Measurements from ENCODE around the gene FYB1. TPM values are rescaled to one million over a fixed set of nuclear protein-coding genes. Genes with fewer than 3 reads are reported as not detected.

The FYB1 gene
- total RNA-seq, 1 experiment from 2014 or later = 1.3 TPM

- Histone ChIP-seq H3K36me3 (ENCODE audit: control insufficient read depth, insufficient read depth, low read length) (no peaks in the 10 kb centered on the region), H3K27me3 (replicated peaks; ENCODE audit: control insufficient read depth, insufficient read depth, low read length) (no peaks in the 10 kb centered on the region), H3K9me3 (no peaks in the 10 kb centered on the region), H3K4me1 (peaks cover 12% of the 10 kb centered on the region), H3K4me3 (ENCODE audit: low read depth, low read length) (no peak overlapping the region)
- no peaks in the 10 kb centered on the region for H3K36me3 Mint-ChIP-seq (ENCODE audit: insufficient read depth, unreplicated experiment)
- H3K9me3 Mint-ChIP-seq (ENCODE audit: unreplicated experiment) = peaks cover 4% of the 10 kb centered on the region
- no peak overlapping the region for H3K27ac Mint-ChIP-seq (ENCODE audit: unreplicated experiment)
- no peak for TF ChIP-seq CTCF (IDR thresholded peaks at IDR 0.05; ENCODE audit: insufficient read depth in 1 of 2, low read depth in 1 of 2, low read length in 1 of 2, severe bottlenecking in 1 of 2, unreplicated experiment in 1 of 2)
- no TSS peak for BruUV-seq (replicated peaks)
- CTCF ChIA-PET = no interaction called here
- DNase-seq = no peak
- POLR2A ChIA-PET = no interaction called here
- intact Hi-C loops (cut with micrococcal nuclease; ENCODE audit: unreplicated experiment) = no loop called here
- peaks cover 7% of the 10 kb centered on the region for H3K4me1 Mint-ChIP-seq (ENCODE audit: low read depth, unreplicated experiment)
- H3K4me3 Mint-ChIP-seq (ENCODE audit: unreplicated experiment) = no peak overlapping the region
- H3K27me3 Mint-ChIP-seq (ENCODE audit: insufficient read depth, unreplicated experiment) = no peaks in the 10 kb centered on the region
Measured at GRCh38 chr5:39214912-39215709, 4.3 kb downstream of the FYB1 start.

GRCh38 chr5:39213447-39214207, 5.7 kb downstream of the FYB1 start:
- no peaks in the 10 kb centered on the region for H3K27me3 Mint-ChIP-seq (ENCODE audit: insufficient read depth, unreplicated experiment)
- Histone ChIP-seq H3K27me3 (replicated peaks; ENCODE audit: control insufficient read depth, insufficient read depth, low read length) (no peaks in the 10 kb centered on the region), H3K36me3 (ENCODE audit: control insufficient read depth, insufficient read depth, low read length) (no peaks in the 10 kb centered on the region), H3K9me3 (no peaks in the 10 kb centered on the region), H3K4me3 (ENCODE audit: low read depth, low read length) (no peak overlapping the region), H3K4me1 (peaks cover 8% of the 10 kb centered on the region; the same call in 1 of the 2 replicates)
- no peak overlapping the region for H3K27ac Mint-ChIP-seq (ENCODE audit: unreplicated experiment)
- no TSS peak for BruUV-seq (replicated peaks)
- H3K36me3 Mint-ChIP-seq (ENCODE audit: insufficient read depth, unreplicated experiment) = no peaks in the 10 kb centered on the region
- H3K4me3 Mint-ChIP-seq (ENCODE audit: unreplicated experiment) = no peak overlapping the region
- no peaks in the 10 kb centered on the region for H3K9me3 Mint-ChIP-seq (ENCODE audit: unreplicated experiment)
- intact Hi-C loops (cut with micrococcal nuclease; ENCODE audit: unreplicated experiment) = no loop called here
- no peak for DNase-seq
- peaks cover 7% of the 10 kb centered on the region for H3K4me1 Mint-ChIP-seq (ENCODE audit: low read depth, unreplicated experiment)
- CTCF ChIA-PET = no interaction called here
- no peak for TF ChIP-seq CTCF (IDR thresholded peaks at IDR 0.05; ENCODE audit: insufficient read depth in 1 of 2, low read depth in 1 of 2, low read length in 1 of 2, severe bottlenecking in 1 of 2, unreplicated experiment in 1 of 2)
- POLR2A ChIA-PET = no interaction called here

GRCh38 chr5:39211773-39212172, 7.6 kb downstream of the FYB1 start:
- Histone ChIP-seq H3K27me3 (replicated peaks; ENCODE audit: control insufficient read depth, insufficient read depth, low read length) (no peaks in the 10 kb centered on the region), H3K4me3 (ENCODE audit: low read depth, low read length) (no peak overlapping the region), H3K36me3 (ENCODE audit: control insufficient read depth, insufficient read depth, low read length) (no peaks in the 10 kb centered on the region), H3K9me3 (no peaks in the 10 kb centered on the region), H3K4me1 (no peaks in the 10 kb centered on the region; the same call in 1 of the 2 replicates)
- ChIA-PET CTCF (interaction anchor here (0.9 kb wide), 1 partner anchor 72 kb away, joined by 3 read pairs; no protein-coding TSS in a partner anchor), POLR2A (no interaction called here)
- no TSS peak for BruUV-seq (replicated peaks)
- Mint-ChIP-seq H3K36me3 (ENCODE audit: insufficient read depth, unreplicated experiment) (no peaks in the 10 kb centered on the region), H3K9me3 (ENCODE audit: unreplicated experiment) (no peaks in the 10 kb centered on the region), H3K4me1 (ENCODE audit: low read depth, unreplicated experiment) (no peaks in the 10 kb centered on the region), H3K4me3 (ENCODE audit: unreplicated experiment) (no peak overlapping the region), H3K27me3 (ENCODE audit: insufficient read depth, unreplicated experiment) (no peaks in the 10 kb centered on the region), H3K27ac (ENCODE audit: unreplicated experiment) (no peak overlapping the region)
- intact Hi-C loops (cut with micrococcal nuclease; ENCODE audit: unreplicated experiment) = no loop called here
- DNase-seq = no peak
- TF ChIP-seq CTCF (IDR thresholded peaks at IDR 0.05; ENCODE audit: insufficient read depth in 1 of 2, low read depth in 1 of 2, low read length in 1 of 2, severe bottlenecking in 1 of 2, unreplicated experiment in 1 of 2) = no peak

All from Caco-2 (cell line).